H1 (cell line): ENCODE measurements around the gene BPI.

Experiments used
- ASH2L ChIP-seq: fragments of 200-600, 300-600 bp; sonication (generic); IDR thresholded peaks from one replicate; pipeline ENCODE4 v1.7.1; 2017; ENCODE audit warnings: low read length
- ATF2 ChIP-seq: IDR thresholded peaks from 2 replicates; pipeline ENCODE4 v1.6.1; 2012; ENCODE audit warnings: low read length, inconsistent platforms
- CREB1 ChIP-seq: IDR thresholded peaks from 2 replicates; pipeline ENCODE4 v1.6.1; 2012; ENCODE audit warnings: inconsistent platforms
- CTCF ChIP-seq, 3 experiments: IDR thresholded peaks; 1 replicate in 2 of 3; 2 replicates in 1 of 3; pipeline versions ENCODE4 v1.5.1 to v1.6.1; 2011; ENCODE audit warnings: low read length in 3 of 3, mild to moderate bottlenecking in 3 of 3, inconsistent platforms in 2 of 3, low read depth in 1 of 3, moderate library complexity in 1 of 3; ENCODE audit not compliant: insufficient read depth in 1 of 3; ENCODE audit errors: control extremely low read depth in 1 of 3
- EZH2 ChIP-seq: fragments of 200-600 bp; sonication (generic); IDR thresholded peaks from 2 replicates; pipeline ENCODE4 v1.7.1; 2012; ENCODE audit warnings: low read depth, mild to moderate bottlenecking, moderate library complexity, low read length, inconsistent platforms; ENCODE audit not compliant: severe bottlenecking
- JUN ChIP-seq: IDR thresholded peaks from 2 replicates; pipeline ENCODE4 v1.6.1; 2011; ENCODE audit warnings: low read depth, mild to moderate bottlenecking, improper control_type of control experiment, low read length
- MAX ChIP-seq: IDR thresholded peaks from 2 replicates; pipeline ENCODE4 v1.6.1; 2012; ENCODE audit warnings: inconsistent platforms
- PHF8 ChIP-seq: fragments of 200-600 bp; sonication (generic); conservative IDR thresholded peaks from 2 replicates; pipeline ENCODE4 v1.7.1; 2012; ENCODE audit warnings: low read depth, mild to moderate bottlenecking, inconsistent platforms, low read length, moderate library complexity
- POLR2A ChIP-seq, 2 experiments: IDR thresholded peaks; 1 replicate in 1 of 2; 2 replicates in 1 of 2; pipeline ENCODE4 v1.6.1; 2011; ENCODE audit warnings: low read depth in 2 of 2, low read length in 2 of 2, mild to moderate bottlenecking in 2 of 2; ENCODE audit errors: control extremely low read depth in 1 of 2
- RAD21 ChIP-seq, 2 experiments: IDR thresholded peaks in 1 of 2; conservative IDR thresholded peaks in 1 of 2; 2 replicates each; pipeline ENCODE4 v1.6.1; 2011; ENCODE audit warnings: low read depth in 2 of 2, low read length in 2 of 2, improper control_type of control experiment in 1 of 2, inconsistent platforms in 1 of 2, mild to moderate bottlenecking in 1 of 2, moderate library complexity in 1 of 2
- SP4 ChIP-seq: IDR thresholded peaks from 2 replicates; pipeline ENCODE4 v1.6.1; 2012; ENCODE audit warnings: low read length, inconsistent platforms
- SRF ChIP-seq: IDR thresholded peaks from 2 replicates; pipeline ENCODE4 v1.6.1; 2011; ENCODE audit warnings: mild to moderate bottlenecking, low read depth, low read length, moderate library complexity
- TAF1 ChIP-seq: IDR thresholded peaks from 2 replicates; pipeline ENCODE4 v1.6.1; 2011; ENCODE audit warnings: mild to moderate bottlenecking, low read depth, low read length
- USF2 ChIP-seq: IDR thresholded peaks from 2 replicates; pipeline ENCODE4 v1.6.1; 2011; ENCODE audit warnings: low read length, improper control_type of control experiment

GRCh38 chr20:38283236-38283635 lies 20.7 kb upstream of the BPI start:
- TF ChIP-seq CTCF (IDR thresholded peaks at IDR 0.05; ENCODE audit: control extremely low read depth in 1 of 3, insufficient read depth in 1 of 3, low read depth in 1 of 3, low read length in 3 of 3) (no peak), ATF2 (no peak), MAX (no peak), USF2 (no peak), EZH2 (no peak), CREB1 (no peak), ASH2L (no peak), TAF1 (no peak), POLR2A (IDR thresholded peaks at IDR 0.05; ENCODE audit: control extremely low read depth in 1 of 2, low read depth in 2 of 2, low read length in 2 of 2) (no peak), JUN (no peak), SRF (no peak), SP4 (no peak), PHF8 (no peak), RAD21 (IDR thresholded peaks at IDR 0.05 in 1 of 2, conservative IDR thresholded peaks at IDR 0.05 in 1 of 2; ENCODE audit: low read depth in 2 of 2, low read length in 2 of 2) (no peak)
